ENCODE data around the gene RAB18.
"Not testable (repeated sequence)": the region's sequence is repeated elsewhere in the genome, so short reads cannot be mapped to it uniquely, and the experiment has no call there.

The RAB18 gene

GRCh38 chr10:27550823-27551222 is 46.7 kb downstream of the RAB18 start:
- no peak for DNase-seq

GRCh38 chr10:27558612-27559020 is 54.5 kb downstream of the RAB18 start:
- peak; percentile 22 for DNase-seq

GRCh38 chr10:27561334-27561733 is 57.2 kb downstream of the RAB18 start:
- DNase-seq = no peak

- no peak for DNase-seq
These were observed 60.3 kb downstream of the RAB18 start for GRCh38 chr10:27564398-27564797.

GRCh38 chr10:27564880-27565279 is 60.8 kb downstream of the RAB18 start:
- no peak for DNase-seq

- DNase-seq = no peak
These were observed 64.4 kb downstream of the RAB18 start for GRCh38 chr10:27568196-27569175.

GRCh38 chr10:27569946-27570345 is 65.8 kb downstream of the RAB18 start:
- DNase-seq = no peak

- DNase-seq = not testable (repeated sequence)
These were observed 72.9 kb downstream of the RAB18 start for GRCh38 chr10:27577038-27577437.

GRCh38 chr10:27578316-27578715 is 74.2 kb downstream of the RAB18 start:
- DNase-seq = no peak

- no peak for DNase-seq
These were observed 77.1 kb downstream of the RAB18 start for GRCh38 chr10:27581225-27581624.

- DNase-seq = no peak
These were observed 80.2 kb downstream of the RAB18 start for GRCh38 chr10:27584302-27584701.
